Muscle of leg (tissue), 11 donors: ENCODE results near the gene FBLN2. TPM values are rescaled to one million over a fixed set of nuclear protein-coding genes. Genes with fewer than 3 reads are reported as not detected.

Source experiments
- DNase-seq: peaks from one replicate; pipeline ENCODE4 v3.0.0; 2013
- H3K27ac ChIP-seq: one replicate; pipeline ENCODE4 v1.5.1; 2013; ENCODE audit warnings: mild to moderate bottlenecking, low read length, control low read depth
- H3K27me3 ChIP-seq: one replicate; pipeline ENCODE4 v1.6.1; 2013; ENCODE audit warnings: low read length; ENCODE audit not compliant: control insufficient read depth, insufficient read depth
- H3K36me3 ChIP-seq: one replicate; pipeline ENCODE4 v1.6.1; 2013; ENCODE audit warnings: low read length; ENCODE audit not compliant: control insufficient read depth, insufficient read depth
- H3K4me1 ChIP-seq: one replicate; pipeline ENCODE4 v1.6.1; 2013; ENCODE audit warnings: low read length; ENCODE audit not compliant: control insufficient read depth, insufficient read depth
- H3K4me3 ChIP-seq: one replicate; pipeline ENCODE4 v1.5.1; 2013; ENCODE audit warnings: low read length, control low read depth
- H3K9me3 ChIP-seq: replicated peaks from 2 replicates; pipeline ENCODE4 v1.6.1; 2013; ENCODE audit warnings: low read depth, low read length; ENCODE audit not compliant: control insufficient read depth
- WGBS: methylation state at CpG from one replicate; pipeline ENCODE4 v1.1.5; 2013; ENCODE audit warnings: missing lambda C conversion rate; ENCODE audit not compliant: insufficient coverage; 5-methylcytosine and 5-hydroxymethylcytosine counted together
- polyA plus RNA-seq, 8 donors: library from polyadenylated mRNA; unstranded; fragments of 120-200 nt; gene quantifications; one replicate each; pipeline versions ENCODE4 v1.2.1 to v1.2.3, GENCODE V29; 2013; ENCODE audit warnings: inconsistent platforms in 1 of 8, low replicate concordance in 1 of 8; ENCODE audit not compliant: insufficient read length in 8 of 8, insufficient read depth in 1 of 8
- total RNA-seq: library from RNA; stranded (reverse); fragments of 120-200 nt; gene quantifications from one replicate; pipeline ENCODE4 v1.2.4, GENCODE V29; 2013

The FBLN2 gene
- total and polyA plus RNA-seq, 9 donors = 24.4 to 78.6 (median 61.1) TPM

DNA sequence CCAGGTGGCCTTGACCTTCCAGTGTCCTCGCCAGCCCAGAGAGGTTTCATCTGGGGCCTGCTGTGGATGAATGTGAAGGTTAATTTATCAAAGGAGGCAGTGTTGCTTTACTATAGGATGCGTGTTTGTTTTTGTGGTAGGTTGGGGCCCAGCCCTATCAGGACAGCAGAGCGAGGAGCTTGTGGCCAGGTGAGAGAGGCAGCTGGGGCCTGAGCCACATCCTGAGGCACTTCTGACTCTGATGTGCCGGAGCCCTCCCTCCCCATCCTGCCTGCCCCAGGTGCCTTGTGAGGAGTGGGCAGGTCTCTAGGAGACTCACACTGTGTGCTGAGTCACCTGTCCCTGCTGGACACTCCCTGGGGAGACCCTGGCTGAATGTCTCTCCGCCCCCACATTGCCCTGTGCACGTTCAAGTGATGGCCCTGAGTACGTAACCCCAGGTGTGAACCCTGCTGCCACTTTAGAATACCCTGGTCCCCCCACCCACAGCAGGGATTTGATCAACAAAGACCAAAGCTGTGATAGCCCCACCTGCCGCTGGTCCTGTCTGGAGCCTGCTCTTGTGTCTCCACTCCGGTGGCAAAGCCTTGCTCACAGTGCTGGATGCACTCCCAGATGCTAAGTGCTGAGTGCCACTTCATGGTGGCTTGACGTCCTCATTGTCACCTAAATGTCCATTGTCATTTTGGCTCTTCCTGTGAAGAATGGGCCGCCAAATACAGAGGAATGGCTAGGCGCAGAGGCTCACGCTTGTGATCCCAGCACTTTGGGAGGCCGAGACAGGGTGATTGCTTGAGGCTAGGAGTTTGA is 16.0 kb downstream of the FBLN2 start:
- no peak overlapping the region for H3K4me3 ChIP-seq
- no peaks in the 10 kb centered on the region for H3K36me3 ChIP-seq
- H3K9me3 ChIP-seq = no peaks in the 10 kb centered on the region
- H3K27me3 ChIP-seq = peaks cover 2% of the 10 kb centered on the region
- peaks cover 38% of the 10 kb centered on the region for H3K4me1 ChIP-seq
- WGBS = 78% methylated on average over 10 of the region's 14 CpGs
- no peak overlapping the region for H3K27ac ChIP-seq
- no peak for DNase-seq

DNA sequence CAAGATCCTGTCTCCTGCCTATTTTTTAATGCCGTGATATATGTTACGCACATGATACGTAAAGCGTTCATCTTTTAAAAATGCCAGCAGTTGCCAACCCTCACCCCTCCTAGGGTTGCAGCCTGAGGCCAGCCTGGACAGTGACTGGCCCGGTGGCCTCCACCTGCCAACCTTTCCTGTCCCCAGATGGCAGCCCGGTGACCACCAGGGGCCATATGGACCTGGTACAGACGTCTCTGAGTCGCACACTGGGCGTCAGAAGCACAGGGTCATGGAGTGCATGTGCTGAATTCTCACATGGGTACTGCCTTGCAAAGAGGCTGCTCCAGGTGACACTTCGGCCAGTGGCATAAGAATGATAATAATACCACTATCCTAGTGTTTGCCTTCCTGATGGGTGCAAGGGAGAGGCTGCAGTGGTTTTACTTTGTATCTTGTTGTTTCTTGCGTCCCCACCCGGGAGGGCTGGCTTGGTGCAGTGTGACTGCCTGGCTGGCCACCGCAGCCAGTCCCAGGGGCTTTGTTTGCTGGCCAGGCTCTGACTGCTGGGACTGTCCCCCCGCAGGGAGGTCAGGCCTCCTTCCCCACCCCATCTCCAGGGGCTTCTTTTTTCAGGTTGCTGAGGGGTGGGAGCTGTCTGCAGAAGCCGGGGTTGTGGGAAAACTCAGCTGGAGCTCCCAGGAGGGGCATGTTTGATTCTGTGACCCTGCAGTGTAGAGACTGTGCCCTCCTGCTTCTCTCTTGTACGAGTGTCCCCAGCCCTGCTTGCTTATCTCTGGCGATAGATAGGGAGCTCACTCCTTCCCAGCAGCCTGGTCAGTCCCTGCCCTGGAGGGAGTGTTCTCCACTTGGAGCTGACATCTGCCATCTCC is 16.9 kb downstream of the FBLN2 start:
- WGBS = 73% methylated on average over 7 of the region's 17 CpGs
- peaks cover 41% of the 10 kb centered on the region for H3K4me1 ChIP-seq
- H3K27ac ChIP-seq = no peak overlapping the region
- H3K27me3 ChIP-seq = peaks cover 2% of the 10 kb centered on the region
- DNase-seq = no peak
- no peak overlapping the region for H3K4me3 ChIP-seq
- no peaks in the 10 kb centered on the region for H3K9me3 ChIP-seq
- no peaks in the 10 kb centered on the region for H3K36me3 ChIP-seq

DNA sequence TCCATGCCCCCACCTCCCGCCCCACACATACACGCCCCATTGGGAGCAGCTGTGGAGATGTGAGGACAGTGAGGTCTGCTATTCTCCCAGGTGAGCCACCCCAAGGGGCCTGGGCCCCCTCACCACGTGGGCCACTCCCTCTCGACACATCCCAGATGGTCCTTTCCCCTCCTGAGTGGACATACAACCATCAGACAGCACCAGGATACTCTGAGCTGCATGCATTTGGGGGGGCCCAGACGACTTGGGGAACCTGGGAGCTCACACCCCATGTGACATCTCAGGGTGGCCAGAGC is 17.5 kb downstream of the FBLN2 start:
- Histone ChIP-seq H3K36me3 (no peaks in the 10 kb centered on the region), H3K9me3 (no peaks in the 10 kb centered on the region), H3K4me1 (peaks cover 47% of the 10 kb centered on the region), H3K4me3 (no peak overlapping the region), H3K27ac (no peak overlapping the region), H3K27me3 (peaks cover 2% of the 10 kb centered on the region)
- WGBS = 58% methylated on average over 2 of the region's 5 CpGs
- DNase-seq = no peak

DNA sequence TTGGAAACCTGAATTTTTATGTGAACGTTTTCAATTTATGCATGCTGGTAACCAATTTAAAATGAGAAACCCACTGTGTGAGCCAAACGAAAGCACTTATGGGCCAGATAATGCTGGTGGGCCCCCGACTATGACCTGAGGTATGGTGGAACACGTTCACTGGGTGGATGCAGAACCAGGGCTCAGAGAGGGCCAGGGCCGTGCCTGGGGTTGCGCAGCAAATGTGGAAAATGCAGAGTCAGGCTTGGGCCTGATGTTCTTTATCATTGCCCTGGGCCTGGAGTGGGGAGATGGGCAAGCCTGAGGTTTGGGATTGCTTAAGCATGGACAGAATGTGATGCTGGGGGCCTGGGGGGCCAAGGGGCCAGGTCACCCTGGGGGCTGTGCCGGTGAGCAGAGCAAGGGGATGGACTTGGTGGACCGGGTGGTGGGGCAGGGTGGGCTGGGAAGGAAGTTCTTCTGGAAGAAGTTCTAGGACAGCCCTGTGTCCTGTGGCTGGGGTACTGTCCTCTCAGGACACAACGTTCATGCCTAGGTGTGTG is 17.9 kb downstream of the FBLN2 start:
- Histone ChIP-seq H3K27ac (no peak overlapping the region), H3K27me3 (peaks cover 2% of the 10 kb centered on the region), H3K4me1 (peaks cover 51% of the 10 kb centered on the region), H3K9me3 (no peaks in the 10 kb centered on the region), H3K4me3 (no peak overlapping the region), H3K36me3 (no peaks in the 10 kb centered on the region)
- WGBS = 75% methylated on average over 7 of the region's 9 CpGs
- DNase-seq = no peak

DNA sequence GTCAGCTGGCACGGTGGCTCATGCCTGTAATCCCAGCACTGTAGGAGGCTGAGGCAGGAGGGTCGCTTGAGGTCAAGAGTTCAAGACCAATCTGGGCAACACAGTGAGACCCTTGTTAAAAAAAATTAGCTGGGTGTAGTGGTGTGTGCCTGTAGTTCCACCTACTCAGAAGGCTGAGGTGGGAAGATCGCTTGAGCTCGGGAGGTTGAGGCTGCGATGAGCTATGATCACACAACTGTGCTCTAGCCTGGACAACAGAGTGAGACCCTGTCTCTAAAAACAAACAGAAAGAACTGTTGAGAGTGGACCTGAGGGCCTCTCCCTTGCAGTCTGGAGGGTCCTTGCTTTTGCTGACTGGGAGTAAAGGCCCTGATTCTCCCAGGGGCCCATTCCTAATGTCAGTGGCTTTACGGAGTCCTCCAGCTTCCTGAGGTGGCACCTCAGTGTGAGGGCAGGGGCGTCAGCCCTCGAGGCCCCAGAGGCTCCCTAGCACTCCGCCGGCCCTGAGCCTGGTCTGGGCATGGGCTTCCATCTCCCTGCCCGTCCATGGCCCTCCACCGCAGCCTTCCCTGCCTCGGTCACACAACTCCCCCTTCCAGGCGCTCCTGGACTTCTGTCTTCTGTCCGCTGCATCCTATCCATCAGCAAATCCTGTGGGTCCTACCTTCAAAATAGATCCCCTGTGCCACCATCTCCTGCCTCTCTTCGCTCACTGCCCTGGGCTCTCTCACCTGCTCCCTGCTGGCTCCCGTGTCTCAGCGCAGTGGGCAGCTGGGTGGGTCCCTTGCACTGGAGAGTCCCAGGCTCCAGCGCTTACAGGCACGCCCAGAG is 19.0 kb downstream of the FBLN2 start:
- WGBS = 80% methylated on average over 20 of the region's 20 CpGs
- Histone ChIP-seq H3K4me3 (no peak overlapping the region), H3K4me1 (peaks cover 54% of the 10 kb centered on the region), H3K9me3 (no peaks in the 10 kb centered on the region), H3K27me3 (peaks cover 2% of the 10 kb centered on the region), H3K36me3 (no peaks in the 10 kb centered on the region), H3K27ac (no peak overlapping the region)
- DNase-seq = no peak

DNA sequence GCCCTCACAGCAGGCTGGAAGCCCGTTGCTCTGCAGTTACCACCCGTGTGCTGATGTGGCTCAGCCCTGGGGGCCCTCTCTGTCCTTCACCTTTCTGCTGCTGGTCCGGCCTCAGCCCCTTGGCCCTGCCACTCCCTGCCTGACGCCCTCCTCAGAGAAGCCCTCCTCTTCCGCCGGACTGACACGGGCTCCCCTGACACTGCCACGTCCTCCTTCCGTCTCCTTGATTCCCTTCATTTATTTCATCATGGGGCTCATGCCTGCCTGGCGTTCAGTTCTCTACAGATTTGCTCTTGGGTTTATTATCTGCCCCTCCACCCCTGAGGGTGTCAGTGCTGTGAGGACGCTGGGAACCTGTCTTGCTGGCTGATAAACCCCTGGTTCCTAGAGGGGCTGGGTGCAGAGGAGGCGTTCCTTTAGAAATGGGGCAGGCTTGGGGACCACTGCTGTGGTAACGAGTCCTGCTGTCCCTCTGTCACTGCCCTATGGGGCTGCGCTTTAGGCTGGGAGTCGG is 19.6 kb downstream of the FBLN2 start:
- Histone ChIP-seq H3K27me3 (peaks cover 2% of the 10 kb centered on the region), H3K4me1 (peaks cover 52% of the 10 kb centered on the region), H3K36me3 (no peaks in the 10 kb centered on the region), H3K27ac (peak overlapping the region; percentile 7), H3K9me3 (no peaks in the 10 kb centered on the region), H3K4me3 (no peak overlapping the region)
- no peak for DNase-seq
- WGBS = 71% methylated on average over 15 of the region's 15 CpGs

DNA sequence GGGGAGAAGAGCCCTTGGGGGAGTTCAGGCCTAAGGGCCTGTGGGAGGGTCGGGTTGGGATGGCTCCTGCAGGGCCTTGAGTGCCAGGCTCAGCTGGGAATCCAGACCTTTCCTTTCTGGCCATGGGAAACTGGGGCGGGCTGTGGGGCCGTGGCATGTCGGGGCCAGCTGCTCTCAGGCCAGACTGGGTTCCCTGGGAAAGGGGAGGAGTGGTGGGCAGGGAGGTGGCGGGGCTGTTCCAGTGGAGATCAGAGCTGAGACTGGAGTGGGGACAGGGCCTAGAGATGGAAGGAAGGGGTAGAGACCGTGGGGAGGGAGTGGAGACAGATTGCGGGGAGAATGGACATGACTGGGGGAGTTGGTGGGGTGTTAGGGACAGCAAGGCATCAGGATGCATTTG is 20.3 kb downstream of the FBLN2 start:
- Histone ChIP-seq H3K9me3 (no peaks in the 10 kb centered on the region), H3K27me3 (peaks cover 2% of the 10 kb centered on the region), H3K36me3 (no peaks in the 10 kb centered on the region), H3K27ac (peak overlapping the region; percentile 7), H3K4me3 (no peak overlapping the region), H3K4me1 (peaks cover 52% of the 10 kb centered on the region)
- no peak for DNase-seq
- 63% methylated on average over 4 of the region's 7 CpGs for WGBS

DNA sequence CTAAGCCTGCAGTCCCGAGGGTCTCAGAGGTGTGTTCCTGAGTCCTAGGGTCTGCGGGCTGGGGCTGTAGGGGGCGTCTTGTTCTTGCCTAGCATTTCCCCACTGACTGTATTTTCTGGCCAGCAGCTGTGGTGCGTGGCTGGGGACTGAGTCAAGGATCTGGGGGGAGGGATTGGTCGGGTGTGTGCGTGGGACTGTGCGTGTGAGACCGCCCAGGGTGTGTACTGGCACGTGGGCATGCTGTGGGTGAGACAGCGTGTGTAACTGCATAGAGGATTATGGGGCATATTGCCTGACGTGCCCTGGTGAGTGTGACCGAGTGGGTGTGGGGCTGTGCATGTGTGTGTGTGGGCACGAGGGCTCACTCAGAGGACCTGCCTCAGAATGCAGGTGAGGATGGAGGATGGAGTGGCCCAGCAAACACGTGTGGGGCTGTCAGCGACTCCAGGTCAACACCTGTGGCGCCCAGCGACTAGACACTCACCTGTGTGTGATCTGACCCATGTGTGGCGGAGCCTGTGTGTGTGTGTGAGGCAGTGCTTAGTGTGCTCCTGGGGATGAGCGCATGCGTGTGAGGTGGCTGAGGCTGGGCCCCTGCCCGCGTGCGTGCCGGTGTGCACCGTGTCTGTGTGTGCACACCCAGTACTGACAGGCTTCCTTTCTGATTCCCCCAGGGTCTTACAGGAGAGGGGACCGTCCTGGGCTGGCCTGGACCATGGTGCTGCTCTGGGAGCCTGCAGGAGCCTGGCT is 20.9 kb downstream of the FBLN2 start:
- Histone ChIP-seq H3K4me1 (peaks cover 56% of the 10 kb centered on the region), H3K27ac (no peak overlapping the region), H3K36me3 (no peaks in the 10 kb centered on the region), H3K9me3 (no peaks in the 10 kb centered on the region), H3K27me3 (peaks cover 2% of the 10 kb centered on the region), H3K4me3 (no peak overlapping the region)
- 70% methylated on average over 23 of the region's 26 CpGs for WGBS
- no peak for DNase-seq

DNA sequence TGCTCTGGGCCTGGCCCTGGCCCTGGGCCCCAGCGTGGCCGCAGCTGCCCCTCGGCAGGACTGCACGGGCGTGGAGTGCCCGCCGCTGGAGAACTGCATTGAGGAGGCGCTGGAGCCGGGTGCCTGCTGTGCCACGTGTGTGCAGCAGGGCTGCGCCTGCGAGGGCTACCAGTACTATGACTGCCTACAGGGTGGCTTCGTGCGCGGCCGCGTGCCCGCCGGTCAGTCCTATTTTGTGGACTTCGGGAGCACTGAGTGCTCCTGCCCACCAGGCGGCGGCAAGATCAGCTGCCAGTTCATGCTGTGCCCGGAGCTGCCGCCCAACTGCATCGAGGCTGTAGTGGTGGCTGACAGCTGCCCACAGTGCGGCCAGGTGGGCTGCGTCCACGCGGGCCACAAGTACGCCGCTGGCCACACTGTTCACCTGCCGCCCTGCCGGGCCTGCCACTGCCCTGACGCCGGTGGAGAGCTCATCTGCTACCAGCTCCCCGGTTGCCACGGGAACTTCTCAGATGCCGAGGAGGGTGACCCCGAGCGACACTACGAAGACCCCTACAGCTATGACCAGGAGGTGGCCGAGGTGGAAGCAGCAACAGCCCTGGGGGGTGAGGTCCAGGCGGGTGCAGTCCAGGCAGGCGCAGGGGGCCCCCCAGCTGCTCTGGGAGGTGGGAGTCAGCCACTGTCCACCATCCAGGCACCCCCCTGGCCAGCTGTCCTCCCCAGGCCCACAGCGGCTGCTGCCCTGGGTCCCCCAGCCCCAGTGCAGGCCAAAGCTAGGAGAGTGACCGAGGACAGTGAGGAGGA is 21.7 kb downstream of the FBLN2 start:
- H3K4me1 ChIP-seq = peaks cover 64% of the 10 kb centered on the region
- 88% methylated on average over 43 of the region's 46 CpGs for WGBS

More for the DNA sequence above, 21.7 kb downstream of the FBLN2 start:
- Histone ChIP-seq H3K9me3 (no peaks in the 10 kb centered on the region), H3K27me3 (peaks cover 2% of the 10 kb centered on the region), H3K27ac (no peak overlapping the region), H3K36me3 (no peaks in the 10 kb centered on the region), H3K4me3 (no peak overlapping the region)
- no peak for DNase-seq
